Measurements from ENCODE around the gene CDH23. TPM values are rescaled to one million over a fixed set of nuclear protein-coding genes. Genes with fewer than 3 reads are reported as not detected.

The CDH23 gene
- total and polyA plus RNA-seq, 9 of the 15 experiments (the other 6 are each of a cell fraction or from before 2014, with no cell fraction given) = 0.18 to 1.2 (median 0.47) TPM

DNA sequence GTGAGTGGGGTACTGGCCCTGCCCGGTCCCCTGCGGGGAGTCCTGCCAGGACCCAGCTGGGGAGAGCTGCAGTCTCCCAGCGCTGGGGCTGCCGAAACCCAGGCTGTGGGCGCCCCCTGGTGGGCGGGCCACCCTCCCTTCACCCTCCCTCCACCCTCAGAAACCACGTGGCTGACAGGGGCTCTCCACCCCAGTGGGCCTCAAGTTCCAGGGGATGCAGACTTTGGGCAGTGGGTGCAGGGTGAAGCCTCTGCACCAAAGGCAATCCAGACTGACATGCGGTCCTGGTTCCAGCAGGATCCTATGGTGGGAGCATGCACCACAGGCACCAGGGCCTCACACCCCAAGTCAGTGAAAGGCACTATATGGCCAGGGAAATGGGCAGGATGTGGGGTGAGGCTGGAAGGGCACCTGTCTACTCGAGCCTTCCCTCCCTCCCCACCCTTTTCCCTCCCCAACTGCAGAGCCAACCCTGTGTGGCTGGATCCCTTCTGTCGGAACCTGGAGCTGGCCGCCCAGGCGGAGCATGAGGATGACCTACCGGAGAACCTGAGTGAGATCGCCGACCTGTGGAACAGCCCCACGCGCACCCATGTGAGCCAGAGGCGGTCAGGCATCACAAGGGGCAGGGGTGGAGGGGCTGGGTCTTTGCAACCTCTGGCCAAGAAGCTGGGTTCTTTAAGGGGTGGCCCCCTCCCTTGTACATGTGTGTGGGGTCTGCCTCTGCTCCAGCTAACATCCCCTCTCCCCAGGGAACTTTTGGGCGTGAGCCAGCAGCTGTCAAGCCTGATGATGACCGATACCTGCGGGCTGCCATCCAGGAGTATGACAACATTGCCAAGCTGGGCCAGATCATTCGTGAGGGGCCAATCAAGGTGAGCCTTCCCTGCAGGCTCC is 415.5 kb downstream of the CDH23 start (continued):
- TF ChIP-seq, protein P1, sequence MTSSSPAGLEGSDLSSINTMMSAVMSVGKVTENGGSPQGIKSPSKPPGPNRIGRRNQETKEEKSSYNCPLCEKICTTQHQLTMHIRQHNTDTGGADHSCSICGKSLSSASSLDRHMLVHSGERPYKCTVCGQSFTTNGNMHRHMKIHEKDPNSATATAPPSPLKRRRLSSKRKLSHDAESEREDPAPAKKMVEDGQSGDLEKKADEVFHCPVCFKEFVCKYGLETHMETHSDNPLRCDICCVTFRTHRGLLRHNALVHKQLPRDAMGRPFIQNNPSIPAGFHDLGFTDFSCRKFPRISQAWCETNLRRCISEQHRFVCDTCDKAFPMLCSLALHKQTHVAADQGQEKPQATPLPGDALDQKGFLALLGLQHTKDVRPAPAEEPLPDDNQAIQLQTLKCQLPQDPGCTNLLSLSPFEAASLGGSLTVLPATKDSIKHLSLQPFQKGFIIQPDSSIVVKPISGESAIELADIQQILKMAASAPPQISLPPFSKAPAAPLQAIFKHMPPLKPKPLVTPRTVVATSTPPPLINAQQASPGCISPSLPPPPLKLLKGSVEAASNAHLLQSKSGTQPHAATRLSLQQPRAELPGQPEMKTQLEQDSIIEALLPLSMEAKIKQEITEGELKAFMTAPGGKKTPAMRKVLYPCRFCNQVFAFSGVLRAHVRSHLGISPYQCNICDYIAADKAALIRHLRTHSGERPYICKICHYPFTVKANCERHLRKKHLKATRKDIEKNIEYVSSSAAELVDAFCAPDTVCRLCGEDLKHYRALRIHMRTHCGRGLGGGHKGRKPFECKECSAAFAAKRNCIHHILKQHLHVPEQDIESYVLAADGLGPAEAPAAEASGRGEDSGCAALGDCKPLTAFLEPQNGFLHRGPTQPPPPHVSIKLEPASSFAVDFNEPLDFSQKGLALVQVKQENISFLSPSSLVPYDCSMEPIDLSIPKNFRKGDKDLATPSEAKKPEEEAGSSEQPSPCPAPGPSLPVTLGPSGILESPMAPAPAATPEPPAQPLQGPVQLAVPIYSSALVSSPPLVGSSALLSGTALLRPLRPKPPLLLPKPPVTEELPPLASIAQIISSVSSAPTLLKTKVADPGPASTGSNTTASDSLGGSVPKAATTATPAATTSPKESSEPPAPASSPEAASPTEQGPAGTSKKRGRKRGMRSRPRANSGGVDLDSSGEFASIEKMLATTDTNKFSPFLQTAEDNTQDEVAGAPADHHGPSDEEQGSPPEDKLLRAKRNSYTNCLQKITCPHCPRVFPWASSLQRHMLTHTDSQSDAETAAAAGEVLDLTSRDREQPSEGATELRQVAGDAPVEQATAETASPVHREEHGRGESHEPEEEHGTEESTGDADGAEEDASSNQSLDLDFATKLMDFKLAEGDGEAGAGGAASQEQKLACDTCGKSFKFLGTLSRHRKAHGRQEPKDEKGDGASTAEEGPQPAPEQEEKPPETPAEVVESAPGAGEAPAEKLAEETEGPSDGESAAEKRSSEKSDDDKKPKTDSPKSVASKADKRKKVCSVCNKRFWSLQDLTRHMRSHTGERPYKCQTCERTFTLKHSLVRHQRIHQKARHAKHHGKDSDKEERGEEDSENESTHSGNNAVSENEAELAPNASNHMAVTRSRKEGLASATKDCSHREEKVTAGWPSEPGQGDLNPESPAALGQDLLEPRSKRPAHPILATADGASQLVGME (CRISPR knock-in tag; IDR thresholded peaks at IDR 0.05) = 0 out of 2 replicates have a peak, but pooled peaks have one; percentile 28
- TF ChIP-seq RBM15 (IDR thresholded peaks at IDR 0.05; ENCODE audit: insufficient read depth, low read length) = no peak
- no peak for TF ChIP-seq EP300 (IDR thresholded peaks at IDR 0.05; ENCODE audit: low read length)
- no peak for TF ChIP-seq GATAD2A (IDR thresholded peaks at IDR 0.05)
- no peak for TF ChIP-seq ZFP36 (IDR thresholded peaks at IDR 0.05; ENCODE audit: low read depth, low read length, partially characterized antibody)
- TF ChIP-seq, protein P2, sequence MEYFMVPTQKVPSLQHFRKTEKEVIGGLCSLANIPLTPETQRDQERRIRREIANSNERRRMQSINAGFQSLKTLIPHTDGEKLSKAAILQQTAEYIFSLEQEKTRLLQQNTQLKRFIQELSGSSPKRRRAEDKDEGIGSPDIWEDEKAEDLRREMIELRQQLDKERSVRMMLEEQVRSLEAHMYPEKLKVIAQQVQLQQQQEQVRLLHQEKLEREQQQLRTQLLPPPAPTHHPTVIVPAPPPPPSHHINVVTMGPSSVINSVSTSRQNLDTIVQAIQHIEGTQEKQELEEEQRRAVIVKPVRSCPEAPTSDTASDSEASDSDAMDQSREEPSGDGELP (CRISPR knock-in tag; IDR thresholded peaks at IDR 0.05; ENCODE audit: borderline replicate concordance) = peak; percentile 93
- TF ChIP-seq, protein P3, sequence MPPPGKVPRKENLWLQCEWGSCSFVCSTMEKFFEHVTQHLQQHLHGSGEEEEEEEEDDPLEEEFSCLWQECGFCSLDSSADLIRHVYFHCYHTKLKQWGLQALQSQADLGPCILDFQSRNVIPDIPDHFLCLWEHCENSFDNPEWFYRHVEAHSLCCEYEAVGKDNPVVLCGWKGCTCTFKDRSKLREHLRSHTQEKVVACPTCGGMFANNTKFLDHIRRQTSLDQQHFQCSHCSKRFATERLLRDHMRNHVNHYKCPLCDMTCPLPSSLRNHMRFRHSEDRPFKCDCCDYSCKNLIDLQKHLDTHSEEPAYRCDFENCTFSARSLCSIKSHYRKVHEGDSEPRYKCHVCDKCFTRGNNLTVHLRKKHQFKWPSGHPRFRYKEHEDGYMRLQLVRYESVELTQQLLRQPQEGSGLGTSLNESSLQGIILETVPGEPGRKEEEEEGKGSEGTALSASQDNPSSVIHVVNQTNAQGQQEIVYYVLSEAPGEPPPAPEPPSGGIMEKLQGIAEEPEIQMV (tag; conservative IDR thresholded peaks at IDR 0.05; ENCODE audit: low read depth) = no peak
- peak; percentile 49; the same call in 1 of the 2 replicates for TF ChIP-seq SP1 (CRISPR knock-in tag; IDR thresholded peaks at IDR 0.05)
- TF ChIP-seq TEAD1 (CRISPR knock-in tag; IDR thresholded peaks at IDR 0.05) = no peak
- no peak for TF ChIP-seq ATF3 (IDR thresholded peaks at IDR 0.05)
- 0 out of 2 replicates have a peak, but pooled peaks have one; percentile 25 for TF ChIP-seq ATF3 (CRISPR knock-in tag; conservative IDR thresholded peaks at IDR 0.05)
- peak; percentile 47; the same call in 1 of the 2 replicates for TF ChIP-seq JUND (IDR thresholded peaks at IDR 0.05; ENCODE audit: borderline replicate concordance, low read depth, low read length)
- TF ChIP-seq JUND (tag; IDR thresholded peaks at IDR 0.05; ENCODE audit: borderline replicate concordance, low read depth, low read length) = no peak
- no peak for TF ChIP-seq XRCC3 (IDR thresholded peaks at IDR 0.05)
- peak; percentile 60; the same call in 1 of the 2 replicates for TF ChIP-seq CC2D1A (IDR thresholded peaks at IDR 0.05)
- no peak; the same call in 1 of the 2 replicates for TF ChIP-seq E2F3 (CRISPR knock-in tag; IDR thresholded peaks at IDR 0.05)
- TF ChIP-seq ERF (CRISPR knock-in tag; IDR thresholded peaks at IDR 0.05) = no peak
